PC-3 (cell line): ENCODE results near the gene STING1. TPM values are rescaled to one million over a fixed set of nuclear protein-coding genes. Genes with fewer than 3 reads are reported as not detected.

ENCODE experiments used
- ATAC-seq: fragments of 200-7000 bp; cut with Tn5 transposase; 2 replicates; pipeline ENCODE4 v1.9.1; 2020; ENCODE audit warnings: mild to moderate bottlenecking, moderate library complexity
- BruUV-seq: library from RNA; stranded (reverse); fragments of 400-500 nt; replicated peaks from 2 replicates; lab custom pipeline; 2021; lab: Mats Ljungman, UMichigan
- CTCF ChIA-PET: fragments of 300-600 bp; sonication (Branson Sonifier 250); formaldehyde crosslinking; loops from one replicate; lab custom pipeline; 2022; ENCODE audit warnings: antibody characterized with exemption; lab: Charles Lee
- POLR2A ChIA-PET: fragments of 300-600 bp; sonication (Branson Sonifier 250); formaldehyde crosslinking; loops from one replicate; lab custom pipeline; 2022; ENCODE audit warnings: antibody characterized with exemption; ENCODE audit not compliant: unreplicated experiment; lab: Charles Lee
- DNase-seq: peaks from one replicate; pipeline ENCODE4 v3.0.0-alpha.2; 2015
- H2AFZ ChIP-seq: fragments of 300-600 bp; sonication (generic); 2 replicates; pipeline ENCODE4 v1.6.0; 2016; ENCODE audit warnings: antibody characterized with exemption, low read length
- H3F3A ChIP-seq: fragments of 300-600 bp; sonication (generic); one replicate; pipeline ENCODE4 v1.6.0; 2017; ENCODE audit warnings: antibody characterized with exemption, low read length, control low read depth, mild to moderate bottlenecking; ENCODE audit not compliant: unreplicated experiment
- H3K27ac ChIP-seq: fragments of 300-600 bp; sonication (generic); 2 replicates; pipeline ENCODE4 v1.5.1; 2016; ENCODE audit warnings: mild to moderate bottlenecking, low read length
- H3K27me3 ChIP-seq: fragments of 300-600 bp; sonication (generic); 2 replicates; pipeline ENCODE4 v1.6.1; 2016; ENCODE audit warnings: low read length, mixed read lengths
- H3K36me3 ChIP-seq: fragments of 300-600 bp; sonication (generic); 2 replicates; pipeline ENCODE4 v1.6.1; 2016; ENCODE audit warnings: low read depth, mixed run types, low read length, mixed read lengths
- H3K4me1 ChIP-seq: fragments of 300-600 bp; sonication (generic); 2 replicates; pipeline ENCODE4 v1.5.1; 2016; ENCODE audit warnings: low read length; ENCODE audit not compliant: insufficient read depth
- H3K4me2 ChIP-seq: fragments of 300-600 bp; sonication (generic); 2 replicates; pipeline ENCODE4 v1.6.0; 2016; ENCODE audit warnings: low read length
- H3K4me3 ChIP-seq: fragments of 300-600 bp; sonication (generic); 2 replicates; pipeline ENCODE4 v1.5.1; 2016; ENCODE audit warnings: mild to moderate bottlenecking, low read length, mixed read lengths
- H3K79me2 ChIP-seq: fragments of 300-600 bp; sonication (generic); 2 replicates; pipeline ENCODE4 v1.6.1; 2017; ENCODE audit warnings: low read length, mixed read lengths
- H3K9ac ChIP-seq: fragments of 300-600 bp; sonication (generic); 2 replicates; pipeline ENCODE4 v1.6.0; 2016; ENCODE audit warnings: mild to moderate bottlenecking, low read length
- H3K9me2 ChIP-seq: fragments of 300-600 bp; sonication (generic); replicated peaks from 2 replicates; pipeline ENCODE4 v1.6.1; 2016; ENCODE audit warnings: mixed run types, low read length, mixed read lengths
- H3K9me3 ChIP-seq: fragments of 300-600 bp; sonication (generic); 2 replicates; pipeline ENCODE4 v1.6.1; 2016; ENCODE audit warnings: low read length, mixed read lengths
- H4K20me1 ChIP-seq: fragments of 300-600 bp; sonication (generic); 2 replicates; pipeline ENCODE4 v1.6.1; 2016; ENCODE audit warnings: low read length, mixed read lengths
- CTCF ChIP-seq: fragments of 300-600 bp; sonication (generic); conservative IDR thresholded peaks from 2 replicates; pipeline ENCODE4 v1.5.1; 2017; ENCODE audit warnings: antibody characterized with exemption, low read depth, mild to moderate bottlenecking, low read length
- EZH2 ChIP-seq: fragments of 300-600 bp; sonication (generic); IDR thresholded peaks from one replicate; pipeline ENCODE4 v1.6.1; 2017; ENCODE audit warnings: antibody characterized with exemption, mild to moderate bottlenecking, low read length; ENCODE audit not compliant: unreplicated experiment
- EZH2phosphoT487 ChIP-seq: fragments of 300-600 bp; sonication (generic); IDR thresholded peaks from 2 replicates; pipeline ENCODE4 v1.6.1; 2018; ENCODE audit warnings: mild to moderate bottlenecking, antibody characterized with exemption, low read length, borderline replicate concordance
- intact Hi-C: fragments of 100-400 bp; cut with micrococcal nuclease; formaldehyde crosslinking; loops from 2 replicates; pipeline ENCODE4 v1.9.0; 2023
- total RNA-seq: library from RNA; depleted of rRNA; stranded (reverse); fragments of >200 nt; gene quantifications from 2 replicates; pipeline ENCODE4 v1.2.3, GENCODE V29; 2014

Gene STING1
- total RNA-seq, 1 experiment from 2014 or later, result 12.6 TPM

GRCh38 chr5:139459451-139459934, 23.1 kb downstream of the STING1 start:
- Histone ChIP-seq H3K4me1 (peaks cover 6% of the 10 kb centered on the region; the same call in 1 of the 2 replicates), H2AFZ (no peak overlapping the region), H3F3A (no peaks in the 10 kb centered on the region), H3K4me2 (no peak overlapping the region), H3K36me3 (no peaks in the 10 kb centered on the region), H4K20me1 (no peaks in the 10 kb centered on the region), H3K27me3 (no peaks in the 10 kb centered on the region), H3K9ac (no peak overlapping the region), H3K27ac (no peak overlapping the region), H3K79me2 (no peaks in the 10 kb centered on the region), H3K4me3 (no peak overlapping the region), H3K9me2 (no peaks in the 10 kb centered on the region), H3K9me3 (no peaks in the 10 kb centered on the region)
- TF ChIP-seq CTCF (no peak), EZH2phosphoT487 (no peak), EZH2 (no peak)
- intact Hi-C loops, result no loop called here
- BruUV-seq, result no TSS peak
- ChIA-PET POLR2A (no interaction called here), CTCF (no interaction called here)
- ATAC-seq, result no peak
- DNase-seq, result no peak

GRCh38 chr5:139458580-139459407, 23.8 kb downstream of the STING1 start:
- POLR2A ChIA-PET, result interaction anchor here (0.7 kb wide), 1 partner anchor 27 kb away, joined by 15 read pairs; no protein-coding TSS in a partner anchor
- CTCF ChIA-PET, result no interaction called here
- no peak overlapping the region for H3K27ac ChIP-seq
- ATAC-seq (peak; percentile 89), DNase-seq (peak; percentile 59)
- BruUV-seq, result no TSS peak
- intact Hi-C loops, result no loop called here
- peak overlapping the region; percentile 59 for H2AFZ ChIP-seq
- no peak overlapping the region for H3K4me3 ChIP-seq
- H3K36me3 ChIP-seq, result no peaks in the 10 kb centered on the region
- H3K79me2 ChIP-seq, result no peaks in the 10 kb centered on the region
- TF ChIP-seq EZH2 (no peak), EZH2phosphoT487 (no peak), CTCF (no peak)
- no peak overlapping the region for H3K9ac ChIP-seq
- no peak overlapping the region for H3K4me2 ChIP-seq
- no peaks in the 10 kb centered on the region for H3K9me3 ChIP-seq
- peaks cover 6% of the 10 kb centered on the region; the same call in 1 of the 2 replicates for H3K4me1 ChIP-seq
- no peaks in the 10 kb centered on the region for H3K27me3 ChIP-seq
- no peaks in the 10 kb centered on the region for H3F3A ChIP-seq
- H4K20me1 ChIP-seq, result no peaks in the 10 kb centered on the region
- no peaks in the 10 kb centered on the region for H3K9me2 ChIP-seq
